B cell (primary cell): ENCODE measurements around the gene RFWD3. TPM values are rescaled to one million over a fixed set of nuclear protein-coding genes. Genes with fewer than 3 reads are reported as not detected.

ENCODE experiments used
- ATAC-seq: fragments of 200-7000 bp; cut with Tn5 transposase; one replicate; pipeline ENCODE4 v1.10.0; 2021; ENCODE audit warnings: low read depth, mild to moderate bottlenecking, moderate number of reproducible peaks, moderate library complexity
- CTCF ChIA-PET: fragments of 350-600 bp; sonication (Branson Sonifier 250); formaldehyde crosslinking; loops from one replicate; lab custom pipeline; 2021; ENCODE audit warnings: antibody characterized with exemption, inconsistent platforms; lab: Charles Lee
- POLR2A ChIA-PET: fragments of 350-600 bp; sonication (Branson Sonifier 250); formaldehyde crosslinking; loops from one replicate; lab custom pipeline; 2021; ENCODE audit warnings: antibody characterized with exemption; lab: Charles Lee
- DNase-seq: peaks from one replicate; pipeline ENCODE4 v3.0.0; 2013
- H2AFZ ChIP-seq: 2 replicates; pipeline ENCODE4 v1.6.1; 2012; ENCODE audit warnings: mild to moderate bottlenecking, low read depth, low read length; ENCODE audit not compliant: insufficient read depth, poor library complexity, severe bottlenecking
- H3K27ac ChIP-seq, 2 donors: 1 replicate in 1 of 2; 2 replicates in 1 of 2; pipeline ENCODE4 v1.5.1; 2012 to 2013; ENCODE audit warnings: low read length in 2 of 2, mild to moderate bottlenecking in 2 of 2, moderate library complexity in 1 of 2
- H3K27me3 ChIP-seq, 4 experiments: fragments of 200-600 bp in 1 of 4; sonication (generic) in 1 of 4; replicated peaks in 1 of 4; 1 replicate in 2 of 4; 2 replicates in 2 of 4; pipeline versions ENCODE4 v1.6.1 to v1.7.0; 2013 to 2016; ENCODE audit warnings: low read length in 3 of 4, mild to moderate bottlenecking in 2 of 4, mixed read lengths in 1 of 4, moderate library complexity in 1 of 4; ENCODE audit not compliant: insufficient read depth in 4 of 4, control insufficient read depth in 3 of 4; ENCODE audit errors: control extremely low read depth in 1 of 4
- H3K36me3 ChIP-seq, 2 experiments: replicated peaks in 1 of 2; 1 replicate in 1 of 2; 2 replicates in 1 of 2; pipeline versions ENCODE4 v1.6.1 to v1.7.1; 2013; ENCODE audit warnings: low read length in 1 of 2; ENCODE audit not compliant: insufficient read depth in 2 of 2, control insufficient read depth in 1 of 2; ENCODE audit errors: control extremely low read depth in 1 of 2, extremely low read depth in 1 of 2
- H3K4me1 ChIP-seq, 2 donors: fragments of 200-600 bp in 1 of 2; sonication (generic) in 1 of 2; 1 replicate in 1 of 2; 2 replicates in 1 of 2; pipeline versions ENCODE4 v1.5.1 to v1.6.1; 2013 to 2017; ENCODE audit warnings: low read length in 2 of 2; ENCODE audit not compliant: control insufficient read depth in 2 of 2, insufficient read depth in 2 of 2
- H3K4me2 ChIP-seq: replicated peaks from 2 replicates; pipeline ENCODE3; 2012; ENCODE audit warnings: mild to moderate bottlenecking, low read depth, low read length; ENCODE audit not compliant: poor library complexity, severe bottlenecking
- H3K4me3 ChIP-seq, 5 experiments: fragments of 200-600 bp in 1 of 5; sonication (generic) in 1 of 5; 1 replicate in 3 of 5; 2 replicates in 2 of 5; pipeline versions ENCODE4 v1.5.1 to v1.7.0; 2011 to 2016; ENCODE audit warnings: low read length in 4 of 5, mild to moderate bottlenecking in 4 of 5, low read depth in 2 of 5, control low read depth in 1 of 5, moderate library complexity in 1 of 5; ENCODE audit not compliant: insufficient read depth in 1 of 5; ENCODE audit errors: control extremely low read depth in 1 of 5, extremely low read depth in 1 of 5
- H3K79me2 ChIP-seq: fragments of 200-600 bp; sonication (generic); one replicate; pipeline ENCODE4 v1.6.0; 2016; ENCODE audit warnings: low read length; ENCODE audit not compliant: control insufficient read depth, insufficient read depth
- H3K9ac ChIP-seq: fragments of 200-600 bp; sonication (generic); 2 replicates; pipeline ENCODE4 v1.6.1; 2017; ENCODE audit warnings: mild to moderate bottlenecking, low read length, moderate library complexity
- H3K9me3 ChIP-seq, 3 donors: one replicate each; pipeline versions ENCODE4 v1.6.1 to v1.7.1; 2013; ENCODE audit warnings: low read length in 2 of 3; ENCODE audit not compliant: control insufficient read depth in 2 of 3, insufficient read depth in 1 of 3; ENCODE audit errors: control extremely low read depth in 1 of 3
- H4K20me1 ChIP-seq: 2 replicates; pipeline ENCODE4 v1.6.0; 2012; ENCODE audit warnings: mild to moderate bottlenecking, low read length; ENCODE audit not compliant: insufficient read depth, control insufficient read depth, poor library complexity, severe bottlenecking
- H3K27ac Mint-ChIP-seq: one replicate; pipeline ENCODE4 v1.8.0; 2021; ENCODE audit warnings: mixed read lengths
- H3K27me3 Mint-ChIP-seq: one replicate; pipeline ENCODE4 v1.8.0; 2021; ENCODE audit warnings: mixed read lengths
- H3K4me1 Mint-ChIP-seq: one replicate; pipeline ENCODE4 v1.8.0; 2021; ENCODE audit warnings: mixed read lengths
- H3K4me3 Mint-ChIP-seq: one replicate; pipeline ENCODE4 v1.8.0; 2021; ENCODE audit warnings: mixed read lengths
- H3K9me3 Mint-ChIP-seq: one replicate; pipeline ENCODE4 v1.8.0; 2022; ENCODE audit warnings: mixed read lengths; ENCODE audit not compliant: insufficient read depth
- EZH2 ChIP-seq: IDR thresholded peaks from 2 replicates; pipeline ENCODE4 v1.6.1; 2012; ENCODE audit warnings: borderline replicate concordance, low read depth, mild to moderate bottlenecking, moderate library complexity, low read length; ENCODE audit not compliant: insufficient read depth, poor library complexity, severe bottlenecking
- WGBS: methylation state at CpG from one replicate; pipeline ENCODE4 v1.1.5; 2013; ENCODE audit warnings: missing lambda C conversion rate; ENCODE audit not compliant: insufficient coverage; 5-methylcytosine and 5-hydroxymethylcytosine counted together
- intact Hi-C: fragments of 100-400 bp; cut with micrococcal nuclease; formaldehyde crosslinking; loops from one replicate; pipeline ENCODE4 v1.10.0; 2022
- polyA plus RNA-seq: library from polyadenylated mRNA; depleted of rRNA; stranded (reverse); fragments of >200 nt; gene quantifications from 2 replicates; pipeline ENCODE4 v1.2.3, GENCODE V29; 2012
- total RNA-seq, 2 donors: library from RNA; stranded (reverse); fragments of 120-200 nt in 1 of 2; gene quantifications; 1 replicate in 1 of 2; 2 replicates in 1 of 2; pipeline versions ENCODE4 v1.2.3 to v1.2.4, GENCODE V29; 2013 to 2022
- TF ChIP-seq, protein P1 (sequence below): fragments of 200-600 bp; IDR thresholded peaks from one replicate; pipeline ENCODE4 v1.8.0; 2022; ENCODE audit warnings: antibody characterized with exemption, mild to moderate bottlenecking

Gene RFWD3
- total and polyA plus RNA-seq, 2 donors (not counting 1 experiment from before 2014, with no cell fraction given), result 19.7 to 63.3 TPM

DNA sequence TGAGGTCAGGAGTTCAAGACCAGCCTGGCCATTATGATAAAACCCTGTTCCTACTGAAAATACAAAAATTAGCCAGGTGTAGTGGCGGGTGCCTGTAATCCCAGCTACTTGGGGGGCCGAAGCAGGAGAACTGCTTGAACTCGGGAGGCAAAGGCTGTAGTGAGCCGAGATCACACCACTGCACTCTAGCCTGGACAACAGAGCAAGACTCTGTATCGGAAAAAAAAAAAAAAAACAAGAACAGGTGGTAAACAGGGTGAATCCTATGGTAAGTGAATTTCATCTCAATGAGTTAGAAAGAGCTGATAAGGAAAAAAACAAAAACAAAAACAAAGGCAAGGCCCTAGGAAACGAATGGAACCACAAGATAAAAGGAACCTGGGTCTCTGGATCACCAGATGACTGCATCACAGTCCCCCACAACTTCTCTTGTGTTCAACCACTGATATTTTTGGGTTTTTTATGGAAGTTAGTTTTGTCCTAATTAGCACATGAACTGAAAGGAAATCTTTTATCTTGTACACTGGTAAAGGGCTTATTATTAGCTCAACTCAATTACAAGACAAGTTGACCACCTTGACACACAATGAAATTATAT, 80.7 kb downstream of the RFWD3 start:
- Mint-ChIP-seq H3K27ac (peak overlapping the region; percentile 63), H3K4me1 (peaks cover 48% of the 10 kb centered on the region), H3K27me3 (no peaks in the 10 kb centered on the region), H3K9me3 (no peaks in the 10 kb centered on the region), H3K4me3 (no peak overlapping the region)
- Histone ChIP-seq H3K79me2 (peaks cover 98% of the 10 kb centered on the region), H3K27me3 (no peaks in the 10 kb centered on the region), H3K4me3 (no peak overlapping the region), H3K36me3 (no peaks in the 10 kb centered on the region), H3K4me2 (no peak overlapping the region), H3K4me1 (peaks cover 20 to 23% of the 10 kb centered on the region in 2 donors), H3K9me3 (no peaks in the 10 kb centered on the region), H2AFZ (no peak overlapping the region), H3K9ac (no peak overlapping the region), H3K27ac (no peak overlapping the region), H4K20me1 (peaks cover 40% of the 10 kb centered on the region)
- DNase-seq (no peak), ATAC-seq (no peak)
- WGBS, result 90% methylated on average over 2 of the region's 6 CpGs
- TF ChIP-seq EZH2, result no peak
- TF ChIP-seq, protein P1, sequence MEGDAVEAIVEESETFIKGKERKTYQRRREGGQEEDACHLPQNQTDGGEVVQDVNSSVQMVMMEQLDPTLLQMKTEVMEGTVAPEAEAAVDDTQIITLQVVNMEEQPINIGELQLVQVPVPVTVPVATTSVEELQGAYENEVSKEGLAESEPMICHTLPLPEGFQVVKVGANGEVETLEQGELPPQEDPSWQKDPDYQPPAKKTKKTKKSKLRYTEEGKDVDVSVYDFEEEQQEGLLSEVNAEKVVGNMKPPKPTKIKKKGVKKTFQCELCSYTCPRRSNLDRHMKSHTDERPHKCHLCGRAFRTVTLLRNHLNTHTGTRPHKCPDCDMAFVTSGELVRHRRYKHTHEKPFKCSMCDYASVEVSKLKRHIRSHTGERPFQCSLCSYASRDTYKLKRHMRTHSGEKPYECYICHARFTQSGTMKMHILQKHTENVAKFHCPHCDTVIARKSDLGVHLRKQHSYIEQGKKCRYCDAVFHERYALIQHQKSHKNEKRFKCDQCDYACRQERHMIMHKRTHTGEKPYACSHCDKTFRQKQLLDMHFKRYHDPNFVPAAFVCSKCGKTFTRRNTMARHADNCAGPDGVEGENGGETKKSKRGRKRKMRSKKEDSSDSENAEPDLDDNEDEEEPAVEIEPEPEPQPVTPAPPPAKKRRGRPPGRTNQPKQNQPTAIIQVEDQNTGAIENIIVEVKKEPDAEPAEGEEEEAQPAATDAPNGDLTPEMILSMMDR, result no peak
- ChIA-PET POLR2A (no interaction called here), CTCF (interaction anchor here (0.7 to 1.0 kb wide), 3 partner anchors 22 to 261 kb away, joined by 3 to 4 read pairs (median 3); no protein-coding TSS in a partner anchor)
- intact Hi-C loops, result no loop called here

DNA sequence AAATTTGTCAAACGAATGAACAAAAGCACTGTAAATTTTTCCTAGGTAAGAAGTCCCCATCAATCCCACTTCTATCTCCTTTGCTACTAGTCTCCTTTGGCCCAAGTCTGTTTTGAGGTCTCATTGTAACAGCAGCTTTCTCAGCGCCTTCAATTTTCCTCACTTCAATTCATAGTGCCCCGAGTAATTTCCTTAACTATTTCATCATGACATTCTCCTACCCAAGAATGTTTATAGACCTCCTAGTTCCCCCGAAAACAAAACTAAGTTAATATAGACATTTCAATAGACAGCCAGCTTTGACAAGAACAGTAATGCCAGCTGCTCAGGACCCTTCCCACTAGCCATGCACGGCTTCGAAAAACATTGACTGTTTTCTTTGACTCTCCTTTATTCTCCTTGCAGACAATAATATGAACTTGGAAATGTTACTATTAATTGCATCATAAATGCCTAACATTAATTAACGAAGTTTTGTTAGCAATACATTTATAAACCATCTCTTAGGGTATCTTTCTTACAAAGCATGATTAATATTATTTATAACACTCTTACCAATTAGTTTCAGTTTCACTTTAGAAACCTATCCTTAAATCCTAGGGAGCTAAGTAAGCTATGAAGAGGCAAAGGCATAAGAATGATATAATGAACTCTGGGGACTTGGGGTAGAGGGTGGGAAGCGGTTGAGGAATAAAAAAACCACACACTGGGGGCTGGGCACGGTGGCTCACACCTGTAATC, 82.6 kb downstream of the RFWD3 start:
- peaks cover 98% of the 10 kb centered on the region for H3K79me2 ChIP-seq
- Mint-ChIP-seq H3K4me3 (no peak overlapping the region), H3K27ac (no peak overlapping the region), H3K9me3 (no peaks in the 10 kb centered on the region), H3K4me1 (peaks cover 48% of the 10 kb centered on the region), H3K27me3 (no peaks in the 10 kb centered on the region)
- H3K4me2 ChIP-seq, result no peak overlapping the region
- peaks cover 38% of the 10 kb centered on the region for H4K20me1 ChIP-seq
- 89% methylated on average over 4 of the region's 9 CpGs for WGBS
- H3K4me1 ChIP-seq, result peaks cover 14% of the 10 kb centered on the region in 2 donors
- no peak overlapping the region for H2AFZ ChIP-seq
- H3K27ac ChIP-seq, result no peak overlapping the region
- ChIA-PET CTCF (interaction anchor here (1.3 kb wide), 1 partner anchor 274 kb away, joined by 4 read pairs; no protein-coding TSS in a partner anchor), POLR2A (no interaction called here)
- H3K9me3 ChIP-seq, result no peaks in the 10 kb centered on the region
- DNase-seq, result no peak
- intact Hi-C loops, result no loop called here
- ATAC-seq, result no peak
- H3K9ac ChIP-seq, result no peak overlapping the region
- no peaks in the 10 kb centered on the region for H3K27me3 ChIP-seq
- no peaks in the 10 kb centered on the region for H3K36me3 ChIP-seq
- TF ChIP-seq EZH2, result no peak
- TF ChIP-seq, protein P1, result no peak
- H3K4me3 ChIP-seq, result no peak overlapping the region
